ENCODE measurements around the gene CETP. TPM values are rescaled to one million over a fixed set of nuclear protein-coding genes. Genes with fewer than 3 reads are reported as not detected.

The CETP gene
- total RNA-seq, 4 donors from 2014 or later, result 0.40 to 4.0 (median 1.7) TPM

- no peak for TF ChIP-seq POLR2A (IDR thresholded peaks at IDR 0.05)
- TF ChIP-seq, protein P1, sequence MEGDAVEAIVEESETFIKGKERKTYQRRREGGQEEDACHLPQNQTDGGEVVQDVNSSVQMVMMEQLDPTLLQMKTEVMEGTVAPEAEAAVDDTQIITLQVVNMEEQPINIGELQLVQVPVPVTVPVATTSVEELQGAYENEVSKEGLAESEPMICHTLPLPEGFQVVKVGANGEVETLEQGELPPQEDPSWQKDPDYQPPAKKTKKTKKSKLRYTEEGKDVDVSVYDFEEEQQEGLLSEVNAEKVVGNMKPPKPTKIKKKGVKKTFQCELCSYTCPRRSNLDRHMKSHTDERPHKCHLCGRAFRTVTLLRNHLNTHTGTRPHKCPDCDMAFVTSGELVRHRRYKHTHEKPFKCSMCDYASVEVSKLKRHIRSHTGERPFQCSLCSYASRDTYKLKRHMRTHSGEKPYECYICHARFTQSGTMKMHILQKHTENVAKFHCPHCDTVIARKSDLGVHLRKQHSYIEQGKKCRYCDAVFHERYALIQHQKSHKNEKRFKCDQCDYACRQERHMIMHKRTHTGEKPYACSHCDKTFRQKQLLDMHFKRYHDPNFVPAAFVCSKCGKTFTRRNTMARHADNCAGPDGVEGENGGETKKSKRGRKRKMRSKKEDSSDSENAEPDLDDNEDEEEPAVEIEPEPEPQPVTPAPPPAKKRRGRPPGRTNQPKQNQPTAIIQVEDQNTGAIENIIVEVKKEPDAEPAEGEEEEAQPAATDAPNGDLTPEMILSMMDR (IDR thresholded peaks at IDR 0.05), result no peak
- Histone ChIP-seq H3K27ac (peak overlapping the region; percentile 41 to 86 (median 70)), H3K9me3 (no peaks in the 10 kb centered on the region), H3K27me3 (no peaks in the 10 kb centered on the region), H3K36me3 (no peaks in the 10 kb centered on the region), H3K4me3 (replicated peaks in 1 of 3) (no peak overlapping the region), H3K4me1 (peaks cover 16 to 26% of the 10 kb centered on the region in 2 donors)
- intact Hi-C loops (cut with DNase I), result no loop called here
- WGBS, 2 donors, result 66 to 76% methylated on average over 5 of the region's 5 CpGs
- DNase-seq, result no peak
Observed at GRCh38 chr16:56916571-56917403, 45.0 kb upstream of the CETP start.

- no peak for DNase-seq
- WGBS, 2 donors, result 80 to 83% methylated on average over 12 of the region's 12 CpGs
- no peak overlapping the region for H3K27ac ChIP-seq
- H3K27me3 ChIP-seq, result no peaks in the 10 kb centered on the region
- no peaks in the 10 kb centered on the region for H3K36me3 ChIP-seq
- TF ChIP-seq, protein P1 (IDR thresholded peaks at IDR 0.05), result no peak
- no peak for TF ChIP-seq POLR2A (IDR thresholded peaks at IDR 0.05)
- H3K9me3 ChIP-seq, result no peaks in the 10 kb centered on the region
- peaks cover 16 to 21% of the 10 kb centered on the region in 2 donors for H3K4me1 ChIP-seq
- intact Hi-C loops (cut with DNase I), result no loop called here
- no peak overlapping the region for H3K4me3 ChIP-seq (replicated peaks in 1 of 3)
Observed at GRCh38 chr16:56918467-56919012, 43.2 kb upstream of the CETP start.

DNA sequence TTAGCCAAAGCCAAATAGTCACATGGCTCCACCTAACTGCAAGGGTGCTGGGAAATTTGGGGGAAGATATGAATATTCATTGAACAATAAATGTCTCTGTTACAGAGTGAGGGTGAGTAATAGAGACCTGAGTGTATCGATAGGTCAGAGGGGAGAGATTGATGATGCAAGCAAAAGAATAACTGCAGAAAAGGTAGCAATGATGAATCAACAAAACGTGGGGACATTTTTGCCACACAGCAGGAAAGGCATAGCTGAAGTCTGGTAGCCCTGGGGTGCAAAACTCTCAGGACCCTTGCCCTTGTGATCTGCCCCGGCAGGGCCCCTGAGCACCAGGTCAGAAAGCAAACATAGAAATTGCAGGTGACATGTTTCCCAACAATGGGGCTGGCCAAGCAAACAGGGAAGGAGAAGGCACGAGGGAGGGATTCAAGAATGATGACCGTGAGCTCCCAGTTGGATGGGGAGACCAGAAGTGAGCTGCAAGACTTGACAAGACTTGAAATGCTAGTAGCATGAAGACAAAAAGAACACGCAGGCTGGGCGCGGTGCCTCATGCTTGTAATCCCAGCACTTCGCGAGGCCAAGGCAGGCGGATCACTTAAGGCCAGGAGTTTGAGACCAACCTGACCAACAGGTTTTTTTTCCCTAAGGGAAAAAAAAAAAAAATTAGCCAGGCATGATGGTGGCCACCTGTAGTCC is 42.5 kb upstream of the CETP start:
- H3K4me1 ChIP-seq, result peaks cover 16 to 21% of the 10 kb centered on the region in 2 donors
- H3K36me3 ChIP-seq, result no peaks in the 10 kb centered on the region
- no peak overlapping the region for H3K4me3 ChIP-seq (replicated peaks in 1 of 3)
- H3K27ac ChIP-seq, result no peak overlapping the region
- TF ChIP-seq, protein P1 (IDR thresholded peaks at IDR 0.05), result no peak
- TF ChIP-seq POLR2A (IDR thresholded peaks at IDR 0.05), result no peak
- no peak for DNase-seq
- intact Hi-C loops (cut with DNase I), result no loop called here
- no peaks in the 10 kb centered on the region for H3K27me3 ChIP-seq
- no peaks in the 10 kb centered on the region for H3K9me3 ChIP-seq
- WGBS, 2 donors, result 73 to 81% methylated on average over 11 of the region's 11 CpGs

GRCh38 chr16:56921571-56921970 is 40.2 kb upstream of the CETP start:
- no peaks in the 10 kb centered on the region for H3K36me3 ChIP-seq
- H3K4me1 ChIP-seq, result peaks cover 0 to 13% of the 10 kb centered on the region in 2 donors
- no peaks in the 10 kb centered on the region for H3K27me3 ChIP-seq
- no peak overlapping the region for H3K4me3 ChIP-seq (replicated peaks in 1 of 3)
- no peaks in the 10 kb centered on the region for H3K9me3 ChIP-seq
- 86 to 90% methylated on average over 4 of the region's 4 CpGs for WGBS, 2 donors
- no peak for DNase-seq
- H3K27ac ChIP-seq, result no peak overlapping the region
- intact Hi-C loops (cut with DNase I), result no loop called here
- TF ChIP-seq, protein P1 (IDR thresholded peaks at IDR 0.05), result no peak
- no peak for TF ChIP-seq POLR2A (IDR thresholded peaks at IDR 0.05)

Measured in thyroid gland (tissue), 4 donors.